Keratinocyte (primary cell): ENCODE results near the gene CCR5AS.

Experiments
- DNase-seq: peaks from one replicate; pipeline ENCODE4 v3.0.0-alpha.2; 2011; ENCODE audit warnings: low read depth, missing footprints, low spot score
- FAIRE-seq: peaks from 2 replicates; lab custom pipeline; 2011; peaks lifted over from hg19 to GRCh38; lab: Jason Lieb, UNC
- H2AFZ ChIP-seq: 2 replicates; pipeline ENCODE4 v1.6.0; 2012; ENCODE audit warnings: low read length, control low read depth, inconsistent platforms; ENCODE audit not compliant: control insufficient read depth
- H3K27ac ChIP-seq: 2 replicates; pipeline ENCODE4 v1.5.1; 2011; ENCODE audit warnings: low read length; ENCODE audit not compliant: control insufficient read depth, insufficient read depth
- H3K27me3 ChIP-seq: 3 replicates; pipeline ENCODE4 v1.6.0; 2011; ENCODE audit warnings: low read length; ENCODE audit not compliant: control insufficient read depth, insufficient read depth; ENCODE audit errors: extremely low read depth
- H3K36me3 ChIP-seq, 2 experiments: 2 replicates in 1 of 2; 3 replicates in 1 of 2; pipeline ENCODE4 v1.5.1; 2011; ENCODE audit warnings: low read length in 2 of 2, mild to moderate bottlenecking in 1 of 2; ENCODE audit not compliant: control insufficient read depth in 2 of 2, insufficient read depth in 2 of 2; ENCODE audit errors: extremely low read depth in 1 of 2
- H3K4me1 ChIP-seq: 3 replicates; pipeline ENCODE4 v1.5.1; 2011; ENCODE audit warnings: low read length; ENCODE audit not compliant: control insufficient read depth, insufficient read depth; ENCODE audit errors: extremely low read depth
- H3K4me2 ChIP-seq: 3 replicates; pipeline ENCODE4 v1.6.0; 2011; ENCODE audit warnings: low read depth, low read length; ENCODE audit not compliant: control insufficient read depth, insufficient read depth; ENCODE audit errors: extremely low read depth
- H3K4me3 ChIP-seq, 3 experiments: fragments of 200-600 bp in 1 of 3; sonication (generic) in 1 of 3; 2 replicates in 2 of 3; 3 replicates in 1 of 3; pipeline ENCODE4 v1.5.1; 2011 to 2016; ENCODE audit warnings: low read length in 3 of 3, mild to moderate bottlenecking in 3 of 3, control low read depth in 2 of 3, inconsistent platforms in 1 of 3, low read depth in 1 of 3, mixed read lengths in 1 of 3, mixed run types in 1 of 3, moderate library complexity in 1 of 3; ENCODE audit not compliant: control insufficient read depth in 2 of 3, insufficient read depth in 2 of 3; ENCODE audit errors: extremely low read depth in 1 of 3
- H3K79me2 ChIP-seq: 2 replicates; pipeline ENCODE4 v1.6.0; 2012; ENCODE audit warnings: low read length; ENCODE audit not compliant: control insufficient read depth, insufficient read depth
- H3K9ac ChIP-seq: 3 replicates; pipeline ENCODE4 v1.6.0; 2011; ENCODE audit warnings: low read length; ENCODE audit not compliant: control insufficient read depth, insufficient read depth; ENCODE audit errors: extremely low read depth
- H3K9me1 ChIP-seq: 3 replicates; pipeline ENCODE4 v1.6.0; 2011; ENCODE audit warnings: low read length; ENCODE audit not compliant: control insufficient read depth, insufficient read depth; ENCODE audit errors: extremely low read depth
- H3K9me3 ChIP-seq: 2 replicates; pipeline ENCODE4 v1.5.1; 2012; ENCODE audit warnings: low read depth, low read length; ENCODE audit not compliant: control insufficient read depth
- H4K20me1 ChIP-seq: 3 replicates; pipeline ENCODE4 v1.6.0; 2011; ENCODE audit warnings: low read length; ENCODE audit not compliant: control insufficient read depth, insufficient read depth; ENCODE audit errors: extremely low read depth
- CTCF ChIP-seq, 3 experiments: IDR thresholded peaks in 1 of 3; conservative IDR thresholded peaks in 1 of 3; optimal IDR thresholded peaks in 1 of 3; 2 replicates in 2 of 3; 3 replicates in 1 of 3; pipeline versions ENCODE3 to v1.5.1; 2011; ENCODE audit warnings: low read length in 3 of 3, mild to moderate bottlenecking in 3 of 3, moderate library complexity in 2 of 3, control low read depth in 1 of 3, inconsistent platforms in 1 of 3; ENCODE audit not compliant: insufficient read depth in 2 of 3; ENCODE audit errors: extremely low read depth in 1 of 3
- EZH2 ChIP-seq: IDR thresholded peaks from one replicate; pipeline ENCODE4 v1.6.1; 2012; ENCODE audit warnings: inconsistent platforms, mild to moderate bottlenecking, low read length, moderate library complexity
- dilution Hi-C: fragments of 300-500 bp; cut with MboI; formaldehyde crosslinking; loops from one replicate; pipeline ENCODE4 v1.7.0; 2020; ENCODE audit warnings: low sequenced_read_pairs; ENCODE audit not compliant: extremely low pct_ligation_motif_present

The CCR5AS gene

GRCh38 chr3:46383951-46384330 is 22.9 kb downstream of the CCR5AS start:
- H3K27ac ChIP-seq: no peak overlapping the region
- no peaks in the 10 kb centered on the region for H3K9me1 ChIP-seq
- H2AFZ ChIP-seq: no peak overlapping the region
- H4K20me1 ChIP-seq: no peaks in the 10 kb centered on the region
- H3K79me2 ChIP-seq: no peaks in the 10 kb centered on the region
- peaks cover 2% of the 10 kb centered on the region for H3K9me3 ChIP-seq
- H3K4me3 ChIP-seq: no peak overlapping the region
- no peak overlapping the region for H3K4me2 ChIP-seq
- H3K27me3 ChIP-seq: no peaks in the 10 kb centered on the region
- H3K9ac ChIP-seq: no peak overlapping the region
- FAIRE-seq: no peak
- H3K4me1 ChIP-seq: peaks cover 28% of the 10 kb centered on the region
- no peak for DNase-seq
- dilution Hi-C loops: no loop called here
- TF ChIP-seq CTCF (optimal IDR thresholded peaks at IDR 0.05 in 1 of 3, IDR thresholded peaks at IDR 0.05 in 1 of 3, conservative IDR thresholded peaks at IDR 0.05 in 1 of 3; ENCODE audit: extremely low read depth in 1 of 3, insufficient read depth in 2 of 3, low read length in 3 of 3) (no peak), EZH2 (no peak)
- H3K36me3 ChIP-seq: no peaks in the 10 kb centered on the region

- H2AFZ ChIP-seq: no peak overlapping the region
- no peaks in the 10 kb centered on the region for H4K20me1 ChIP-seq
- H3K9me3 ChIP-seq: peaks cover 2% of the 10 kb centered on the region
- no peaks in the 10 kb centered on the region for H3K79me2 ChIP-seq
- no peaks in the 10 kb centered on the region for H3K9me1 ChIP-seq
- no peak overlapping the region for H3K27ac ChIP-seq
- no peaks in the 10 kb centered on the region for H3K27me3 ChIP-seq
- H3K9ac ChIP-seq: no peak overlapping the region
- no peak for DNase-seq
- H3K4me2 ChIP-seq: no peak overlapping the region
- peak; percentile 23 for FAIRE-seq
- TF ChIP-seq EZH2 (no peak), CTCF (optimal IDR thresholded peaks at IDR 0.05 in 1 of 3, IDR thresholded peaks at IDR 0.05 in 1 of 3, conservative IDR thresholded peaks at IDR 0.05 in 1 of 3; ENCODE audit: extremely low read depth in 1 of 3, insufficient read depth in 2 of 3, low read length in 3 of 3) (no peak)
- no peaks in the 10 kb centered on the region for H3K36me3 ChIP-seq
- H3K4me1 ChIP-seq: peaks cover 31% of the 10 kb centered on the region
- dilution Hi-C loops: no loop called here
- no peak overlapping the region for H3K4me3 ChIP-seq
Measured at GRCh38 chr3:46383211-46383950, 23.5 kb downstream of the CCR5AS start.
